Neural cell (in vitro differentiated cells): Measurements from ENCODE around the gene MYO18A. TPM values are rescaled to one million over a fixed set of nuclear protein-coding genes. Genes with fewer than 3 reads are reported as not detected.

Experiments used
- H2AFZ ChIP-seq: fragments of 200-600, 300-800 bp; sonication (generic), shearing (Covaris generic); 2 replicates; pipeline ENCODE4 v1.6.0; 2014; ENCODE audit warnings: low read depth, mild to moderate bottlenecking, antibody characterized with exemption, low read length, moderate library complexity
- H3F3A ChIP-seq: fragments of 200-600 bp; shearing (Covaris generic); 2 replicates; pipeline ENCODE4 v1.6.1; 2016; ENCODE audit warnings: mild to moderate bottlenecking, moderate library complexity, mixed read lengths, antibody characterized with exemption, low read length; ENCODE audit not compliant: insufficient read depth, poor library complexity, severe bottlenecking
- H3K27ac ChIP-seq: fragments of 200-600, 300-800 bp; sonication (generic), shearing (Covaris generic); 2 replicates; pipeline ENCODE4 v1.5.1; 2014; ENCODE audit warnings: mild to moderate bottlenecking, low read length, moderate library complexity
- H3K27me3 ChIP-seq: fragments of 300-800, 200-600 bp; sonication (generic), shearing (Covaris generic); 2 replicates; pipeline ENCODE4 v1.6.0; 2014; ENCODE audit warnings: mild to moderate bottlenecking, low read depth, low read length, moderate library complexity; ENCODE audit not compliant: insufficient read depth
- H3K36me3 ChIP-seq: fragments of 300-800, 200-600 bp; sonication (generic), shearing (Covaris generic); 2 replicates; pipeline ENCODE4 v1.5.1; 2014; ENCODE audit warnings: mild to moderate bottlenecking, antibody characterized with exemption, low read length, moderate library complexity; ENCODE audit not compliant: insufficient read depth
- H3K4me2 ChIP-seq: fragments of 300-800, 200-600 bp; sonication (generic), shearing (Covaris generic); 2 replicates; pipeline ENCODE4 v1.6.0; 2014; ENCODE audit warnings: mild to moderate bottlenecking, low read length
- H3K4me3 ChIP-seq: fragments of 300-800, 200-600 bp; sonication (generic), shearing (Covaris generic); 2 replicates; pipeline ENCODE4 v1.5.1; 2014; ENCODE audit warnings: mild to moderate bottlenecking, low read length, moderate library complexity
- H3K79me2 ChIP-seq: fragments of 200-600 bp; shearing (Covaris generic); replicated peaks from 2 replicates; pipeline ENCODE4 v1.6.0; 2014; ENCODE audit warnings: mild to moderate bottlenecking, low read length, moderate library complexity; ENCODE audit not compliant: insufficient read depth
- H3K9ac ChIP-seq: fragments of 300-800, 200-600 bp; sonication (generic), shearing (Covaris generic); 2 replicates; pipeline ENCODE4 v1.6.1; 2016; ENCODE audit warnings: mild to moderate bottlenecking, low read length, mixed read lengths
- H3K9me2 ChIP-seq: fragments of 200-600 bp; shearing (Covaris generic); 2 replicates; pipeline ENCODE4 v1.6.1; 2016; ENCODE audit warnings: mild to moderate bottlenecking, low read length, mixed read lengths; ENCODE audit not compliant: insufficient read depth
- H3K9me3 ChIP-seq: fragments of 200-600, 300-800 bp; sonication (generic), shearing (Covaris generic); 2 replicates; pipeline ENCODE4 v1.6.1; 2016; ENCODE audit warnings: mild to moderate bottlenecking, mixed run types, low read length, moderate library complexity, mixed read lengths
- H4K20me1 ChIP-seq: fragments of 200-600 bp; shearing (Covaris generic); 2 replicates; pipeline ENCODE4 v1.6.1; 2016; ENCODE audit warnings: mild to moderate bottlenecking, mixed run types; ENCODE audit not compliant: insufficient read depth
- EP300 ChIP-seq: fragments of 450-650 bp; conservative IDR thresholded peaks from 2 replicates; pipeline ENCODE4 v1.6.1; 2014; ENCODE audit warnings: antibody characterized with exemption, mild to moderate bottlenecking, moderate library complexity; ENCODE audit not compliant: poor library complexity, severe bottlenecking
- EZH2 ChIP-seq: fragments of 200-600, 300-800 bp; shearing (Covaris generic), sonication (generic); IDR thresholded peaks from 2 replicates; pipeline ENCODE4 v1.6.1; 2014; ENCODE audit warnings: antibody characterized with exemption, low read length, borderline replicate concordance, mild to moderate bottlenecking; ENCODE audit not compliant: insufficient read depth, poor library complexity, severe bottlenecking
- MXI1 ChIP-seq: fragments of 450-650 bp; conservative IDR thresholded peaks from 2 replicates; pipeline ENCODE4 v1.6.1; 2014; ENCODE audit warnings: antibody characterized with exemption, mild to moderate bottlenecking; ENCODE audit not compliant: poor library complexity, severe bottlenecking
- POLR2AphosphoS5 ChIP-seq: IDR thresholded peaks from 2 replicates; pipeline ENCODE4 v1.6.1; 2012
- RAD21 ChIP-seq: fragments of 450-650 bp; conservative IDR thresholded peaks from 2 replicates; pipeline ENCODE4 v1.6.1; 2014; ENCODE audit warnings: antibody characterized with exemption, mild to moderate bottlenecking, moderate library complexity
- SMC3 ChIP-seq: fragments of 450-650 bp; conservative IDR thresholded peaks from 2 replicates; pipeline ENCODE4 v1.6.1; 2014; ENCODE audit warnings: antibody characterized with exemption, mild to moderate bottlenecking, moderate library complexity; ENCODE audit not compliant: poor library complexity
- TAF1 ChIP-seq: IDR thresholded peaks from 2 replicates; pipeline ENCODE4 v1.6.1; 2012; ENCODE audit warnings: low read depth
- polyA plus RNA-seq: library from polyadenylated mRNA; depleted of rRNA; stranded (reverse); fragments of >200 nt; gene quantifications from 2 replicates; pipeline ENCODE4 v1.2.3, GENCODE V29; 2014
- TF ChIP-seq, protein P1 (sequence below): fragments of 450-650 bp; IDR thresholded peaks from 2 replicates; pipeline ENCODE4 v1.5.1; 2014; ENCODE audit warnings: antibody characterized with exemption, mild to moderate bottlenecking, moderate library complexity; ENCODE audit not compliant: poor library complexity, severe bottlenecking
- TF ChIP-seq, protein P2 (sequence below): IDR thresholded peaks from 2 replicates; pipeline ENCODE4 v1.6.1; 2012; ENCODE audit warnings: borderline replicate concordance

Gene MYO18A
- polyA plus RNA-seq, 1 donor from 2014 or later = 21.6 TPM

DNA sequence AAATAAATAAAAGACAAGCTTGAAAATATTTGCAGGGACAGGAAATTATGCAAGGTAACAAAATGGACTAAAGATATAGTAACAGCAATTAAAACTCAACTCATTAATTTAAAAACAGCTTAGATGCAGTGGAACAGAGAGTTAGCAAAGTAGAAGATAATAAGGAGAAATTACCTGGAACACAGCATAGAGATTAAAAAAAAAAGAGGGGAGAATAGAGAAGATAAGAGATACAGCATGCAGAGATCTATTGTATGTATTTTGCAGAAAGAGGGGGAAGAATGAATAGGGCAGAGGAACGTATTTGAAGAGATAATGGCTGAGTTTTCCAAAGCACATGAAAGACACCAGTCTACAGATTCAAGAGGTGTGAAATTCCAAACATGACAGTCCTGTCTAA lies 145.7 kb downstream of the MYO18A start:
- no peaks in the 10 kb centered on the region for H3K36me3 ChIP-seq
- no peaks in the 10 kb centered on the region for H3K27me3 ChIP-seq
- H3K27ac ChIP-seq = no peak overlapping the region
- H3F3A ChIP-seq = peaks cover 3% of the 10 kb centered on the region
- no peak overlapping the region for H3K4me3 ChIP-seq
- H2AFZ ChIP-seq = no peak overlapping the region
- H3K9ac ChIP-seq = no peak overlapping the region
- no peaks in the 10 kb centered on the region for H3K9me2 ChIP-seq
- peaks cover 6% of the 10 kb centered on the region for H3K9me3 ChIP-seq
- no peaks in the 10 kb centered on the region for H3K79me2 ChIP-seq
- TF ChIP-seq, protein P1, sequence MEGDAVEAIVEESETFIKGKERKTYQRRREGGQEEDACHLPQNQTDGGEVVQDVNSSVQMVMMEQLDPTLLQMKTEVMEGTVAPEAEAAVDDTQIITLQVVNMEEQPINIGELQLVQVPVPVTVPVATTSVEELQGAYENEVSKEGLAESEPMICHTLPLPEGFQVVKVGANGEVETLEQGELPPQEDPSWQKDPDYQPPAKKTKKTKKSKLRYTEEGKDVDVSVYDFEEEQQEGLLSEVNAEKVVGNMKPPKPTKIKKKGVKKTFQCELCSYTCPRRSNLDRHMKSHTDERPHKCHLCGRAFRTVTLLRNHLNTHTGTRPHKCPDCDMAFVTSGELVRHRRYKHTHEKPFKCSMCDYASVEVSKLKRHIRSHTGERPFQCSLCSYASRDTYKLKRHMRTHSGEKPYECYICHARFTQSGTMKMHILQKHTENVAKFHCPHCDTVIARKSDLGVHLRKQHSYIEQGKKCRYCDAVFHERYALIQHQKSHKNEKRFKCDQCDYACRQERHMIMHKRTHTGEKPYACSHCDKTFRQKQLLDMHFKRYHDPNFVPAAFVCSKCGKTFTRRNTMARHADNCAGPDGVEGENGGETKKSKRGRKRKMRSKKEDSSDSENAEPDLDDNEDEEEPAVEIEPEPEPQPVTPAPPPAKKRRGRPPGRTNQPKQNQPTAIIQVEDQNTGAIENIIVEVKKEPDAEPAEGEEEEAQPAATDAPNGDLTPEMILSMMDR = no peak
- TF ChIP-seq POLR2AphosphoS5 = no peak
- no peak for TF ChIP-seq TAF1
- TF ChIP-seq, protein P2, sequence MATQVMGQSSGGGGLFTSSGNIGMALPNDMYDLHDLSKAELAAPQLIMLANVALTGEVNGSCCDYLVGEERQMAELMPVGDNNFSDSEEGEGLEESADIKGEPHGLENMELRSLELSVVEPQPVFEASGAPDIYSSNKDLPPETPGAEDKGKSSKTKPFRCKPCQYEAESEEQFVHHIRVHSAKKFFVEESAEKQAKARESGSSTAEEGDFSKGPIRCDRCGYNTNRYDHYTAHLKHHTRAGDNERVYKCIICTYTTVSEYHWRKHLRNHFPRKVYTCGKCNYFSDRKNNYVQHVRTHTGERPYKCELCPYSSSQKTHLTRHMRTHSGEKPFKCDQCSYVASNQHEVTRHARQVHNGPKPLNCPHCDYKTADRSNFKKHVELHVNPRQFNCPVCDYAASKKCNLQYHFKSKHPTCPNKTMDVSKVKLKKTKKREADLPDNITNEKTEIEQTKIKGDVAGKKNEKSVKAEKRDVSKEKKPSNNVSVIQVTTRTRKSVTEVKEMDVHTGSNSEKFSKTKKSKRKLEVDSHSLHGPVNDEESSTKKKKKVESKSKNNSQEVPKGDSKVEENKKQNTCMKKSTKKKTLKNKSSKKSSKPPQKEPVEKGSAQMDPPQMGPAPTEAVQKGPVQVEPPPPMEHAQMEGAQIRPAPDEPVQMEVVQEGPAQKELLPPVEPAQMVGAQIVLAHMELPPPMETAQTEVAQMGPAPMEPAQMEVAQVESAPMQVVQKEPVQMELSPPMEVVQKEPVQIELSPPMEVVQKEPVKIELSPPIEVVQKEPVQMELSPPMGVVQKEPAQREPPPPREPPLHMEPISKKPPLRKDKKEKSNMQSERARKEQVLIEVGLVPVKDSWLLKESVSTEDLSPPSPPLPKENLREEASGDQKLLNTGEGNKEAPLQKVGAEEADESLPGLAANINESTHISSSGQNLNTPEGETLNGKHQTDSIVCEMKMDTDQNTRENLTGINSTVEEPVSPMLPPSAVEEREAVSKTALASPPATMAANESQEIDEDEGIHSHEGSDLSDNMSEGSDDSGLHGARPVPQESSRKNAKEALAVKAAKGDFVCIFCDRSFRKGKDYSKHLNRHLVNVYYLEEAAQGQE = no peak
- no peak for TF ChIP-seq EP300
- TF ChIP-seq MXI1 = no peak
- no peak for TF ChIP-seq RAD21
- TF ChIP-seq EZH2 = no peak
- no peak for TF ChIP-seq SMC3
- no peak overlapping the region for H3K4me2 ChIP-seq
- no peaks in the 10 kb centered on the region for H4K20me1 ChIP-seq

DNA sequence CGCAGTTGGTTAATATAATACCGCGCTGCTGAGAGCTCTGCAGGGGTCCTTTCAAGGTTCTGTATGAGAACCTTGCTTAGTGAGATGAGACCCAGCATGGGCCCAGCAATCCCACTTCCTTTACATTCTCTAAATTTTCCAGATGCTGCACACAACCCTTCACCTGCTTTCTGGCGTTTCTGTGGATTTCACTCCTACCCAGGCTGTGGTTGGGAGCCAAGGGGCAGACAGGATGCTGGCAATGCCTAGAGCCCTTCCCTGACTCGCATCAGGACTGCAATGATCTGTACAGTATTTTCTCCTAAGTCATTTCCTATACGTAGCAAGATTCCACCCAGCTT lies 147.4 kb downstream of the MYO18A start:
- H3K79me2 ChIP-seq = no peaks in the 10 kb centered on the region
- H3K9me3 ChIP-seq = peaks cover 6% of the 10 kb centered on the region
- no peaks in the 10 kb centered on the region for H3K27me3 ChIP-seq
- H4K20me1 ChIP-seq = no peaks in the 10 kb centered on the region
- no peak overlapping the region for H3K27ac ChIP-seq
- TF ChIP-seq POLR2AphosphoS5 (no peak), EP300 (no peak), EZH2 (no peak), RAD21 (no peak), TAF1 (no peak), MXI1 (no peak), SMC3 (no peak)
- TF ChIP-seq, protein P1 = no peak
- TF ChIP-seq, protein P2 = no peak
- no peak overlapping the region for H2AFZ ChIP-seq
- H3K4me2 ChIP-seq = no peak overlapping the region
- no peaks in the 10 kb centered on the region for H3K36me3 ChIP-seq
- no peaks in the 10 kb centered on the region for H3F3A ChIP-seq
- no peaks in the 10 kb centered on the region for H3K9me2 ChIP-seq
- no peak overlapping the region for H3K4me3 ChIP-seq
- no peak overlapping the region for H3K9ac ChIP-seq
